ENCODE results near the gene TEC. TPM values are rescaled to one million over a fixed set of nuclear protein-coding genes. Genes with fewer than 3 reads are reported as not detected.

Gene TEC
- total and polyA plus RNA-seq, 7 donors: 0.80 to 2.0 (median 0.92) TPM

DNA sequence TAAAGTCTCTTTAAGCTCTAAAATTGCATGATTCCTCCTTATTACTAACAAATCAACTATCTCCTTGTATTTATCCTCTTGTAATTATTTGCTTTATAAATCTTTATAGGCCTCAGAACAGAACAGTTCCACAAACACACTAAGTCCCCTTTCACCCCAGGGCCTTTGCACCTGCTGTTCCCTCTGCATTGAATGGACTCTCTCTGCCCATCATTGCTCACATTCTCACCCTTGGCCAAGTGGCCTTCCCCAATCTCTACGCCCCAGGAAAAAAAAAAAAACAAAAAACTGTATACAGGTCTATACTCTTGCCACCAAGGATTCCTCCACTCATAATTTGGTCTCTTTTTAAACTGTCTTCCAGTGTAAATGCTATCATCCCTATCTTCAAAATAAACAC lies 53.7 kb downstream of the TEC start:
- H3K27ac ChIP-seq: no peak overlapping the region
- DNase-seq: no peak
- intact Hi-C loops (cut with DNase I): no loop called here
- ATAC-seq: no peak
- WGBS, 3 donors: 94 to 96% (median 95%) methylated on average over 1 of the region's 1 CpG
- H3K9me3 ChIP-seq: no peaks in the 10 kb centered on the region
- H3K36me3 ChIP-seq (ENCODE audit: insufficient read depth in 1 of 2, low read depth in 1 of 2): no peaks in the 10 kb centered on the region
- no peak for TF ChIP-seq CTCF (IDR thresholded peaks at IDR 0.05)
- no peak overlapping the region for H3K4me3 ChIP-seq
- H3K4me1 ChIP-seq: no peaks in the 10 kb centered on the region
- H3K27me3 ChIP-seq (ENCODE audit: insufficient read depth in 3 of 3, low read length in 2 of 3): no peaks in the 10 kb centered on the region

GRCh38 chr4:48212165-48212564 lies 57.5 kb downstream of the TEC start:
- no peak for TF ChIP-seq CTCF (IDR thresholded peaks at IDR 0.05)
- H3K4me3 ChIP-seq: no peak overlapping the region
- H3K27ac ChIP-seq: no peak overlapping the region
- no peaks in the 10 kb centered on the region for H3K9me3 ChIP-seq
- DNase-seq (no peak), ATAC-seq (no peak)
- intact Hi-C loops (cut with DNase I): no loop called here
- H3K27me3 ChIP-seq (ENCODE audit: insufficient read depth in 3 of 3, low read length in 2 of 3): no peaks in the 10 kb centered on the region
- no peaks in the 10 kb centered on the region for H3K36me3 ChIP-seq (ENCODE audit: insufficient read depth in 1 of 2, low read depth in 1 of 2)
- WGBS, 3 donors: 72 to 86% (median 80%) methylated on average over 6 of the region's 6 CpGs
- H3K4me1 ChIP-seq: no peaks in the 10 kb centered on the region

DNA sequence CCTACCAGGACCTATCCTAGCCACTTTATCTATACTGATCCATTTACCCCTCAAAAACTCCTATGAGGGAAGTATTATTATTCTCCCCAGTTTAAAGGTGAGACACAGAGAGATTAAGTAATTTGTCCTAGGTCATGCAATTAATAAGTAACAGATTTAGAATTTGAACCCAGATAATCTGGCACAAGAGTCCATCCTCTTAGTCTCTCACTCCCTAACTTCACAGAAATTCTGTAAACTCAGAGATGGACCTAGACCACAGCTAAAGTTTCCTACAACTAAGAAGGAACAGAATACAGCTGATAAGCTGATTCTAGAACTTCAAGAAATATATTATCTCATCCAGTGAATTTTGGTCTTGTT lies 58.7 kb downstream of the TEC start:
- intact Hi-C loops (cut with DNase I): no loop called here

DNA sequence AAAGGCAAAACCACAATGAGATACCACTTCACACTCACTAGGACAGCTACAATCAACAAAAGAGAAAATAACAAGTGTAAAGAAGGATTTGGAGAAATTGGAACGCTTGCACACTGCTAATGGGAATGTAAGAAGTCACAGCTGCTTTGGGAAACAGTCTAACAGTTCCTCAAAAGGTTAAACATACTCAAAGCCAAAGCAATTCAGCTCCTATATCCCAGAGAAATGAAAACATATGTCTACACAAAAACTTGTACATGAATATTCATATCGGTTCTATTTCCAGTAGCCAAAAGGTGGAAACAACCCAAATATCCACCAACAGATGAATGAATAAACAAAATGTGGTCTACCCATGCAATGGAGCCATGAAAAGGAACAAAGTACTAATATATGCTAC lies 64.0 kb downstream of the TEC start:
- intact Hi-C loops (cut with DNase I): no loop called here

More for the DNA sequence above, 58.7 kb downstream of the TEC start:
- Histone ChIP-seq H3K27me3 (ENCODE audit: insufficient read depth in 3 of 3, low read length in 2 of 3) (no peaks in the 10 kb centered on the region), H3K9me3 (no peaks in the 10 kb centered on the region), H3K4me1 (no peaks in the 10 kb centered on the region), H3K27ac (no peak overlapping the region), H3K36me3 (ENCODE audit: insufficient read depth in 1 of 2, low read depth in 1 of 2) (no peaks in the 10 kb centered on the region), H3K4me3 (no peak overlapping the region)
- TF ChIP-seq CTCF (IDR thresholded peaks at IDR 0.05): no peak
- ATAC-seq (no peak), DNase-seq (no peak)

More for the DNA sequence above, 64.0 kb downstream of the TEC start:
- H3K27ac ChIP-seq: no peak overlapping the region
- H3K27me3 ChIP-seq (ENCODE audit: insufficient read depth in 3 of 3, low read length in 2 of 3): no peaks in the 10 kb centered on the region
- H3K4me3 ChIP-seq: no peak overlapping the region
- DNase-seq (no peak), ATAC-seq (no peak)
- 58 to 68% (median 65%) methylated on average over 2 of the region's 2 CpGs for WGBS, 3 donors
- TF ChIP-seq CTCF (IDR thresholded peaks at IDR 0.05): no peak
- H3K9me3 ChIP-seq: no peaks in the 10 kb centered on the region
- H3K4me1 ChIP-seq: no peaks in the 10 kb centered on the region
- H3K36me3 ChIP-seq (ENCODE audit: insufficient read depth in 1 of 2, low read depth in 1 of 2): no peaks in the 10 kb centered on the region

All from psoas muscle (tissue), 8 donors.